Measurements from ENCODE around the gene RALGPS1.

The RALGPS1 gene

DNA sequence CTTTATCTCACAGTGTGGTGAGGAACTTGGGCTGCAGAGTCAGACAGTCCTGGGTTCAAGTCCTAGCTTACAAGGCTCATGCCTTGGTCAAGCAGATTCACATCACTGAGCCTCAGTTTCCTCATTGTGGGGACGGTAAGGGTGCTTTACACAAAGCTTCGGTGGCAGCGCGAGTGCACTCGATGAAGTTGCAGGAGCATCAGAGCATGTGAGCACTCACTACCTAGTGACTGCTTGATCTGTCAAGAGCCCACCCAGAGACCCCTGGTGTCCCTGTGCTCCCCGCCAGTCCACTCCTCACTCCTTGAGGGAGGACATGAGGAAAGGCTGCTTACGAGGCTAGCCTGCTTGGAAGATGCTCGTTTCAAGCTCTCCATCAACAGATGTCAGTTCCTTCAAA is 293.8 kb downstream of the RALGPS1 start:
- H3K9me3 ChIP-seq (ENCODE audit: control insufficient read depth in 2 of 2, low read length in 2 of 2): no peaks in the 10 kb centered on the region
- H3K9ac ChIP-seq (ENCODE audit: low read depth in 1 of 2, low read length in 2 of 2): no peak overlapping the region
- no peak overlapping the region for H3K4me3 ChIP-seq (ENCODE audit: low read length in 2 of 2)
- H3K4me1 ChIP-seq (ENCODE audit: control insufficient read depth in 2 of 2, insufficient read depth in 2 of 2, low read length in 2 of 2): no peaks in the 10 kb centered on the region
- H3K36me3 ChIP-seq (ENCODE audit: control insufficient read depth in 2 of 2, insufficient read depth in 2 of 2, low read length in 2 of 2): no peaks in the 10 kb centered on the region
- no peak overlapping the region for H3K27ac ChIP-seq (ENCODE audit: low read depth in 2 of 2, low read length in 2 of 2)
- no peaks in the 10 kb centered on the region for H3K27me3 ChIP-seq (ENCODE audit: control insufficient read depth in 2 of 2, insufficient read depth in 2 of 2, low read length in 2 of 2)

DNA sequence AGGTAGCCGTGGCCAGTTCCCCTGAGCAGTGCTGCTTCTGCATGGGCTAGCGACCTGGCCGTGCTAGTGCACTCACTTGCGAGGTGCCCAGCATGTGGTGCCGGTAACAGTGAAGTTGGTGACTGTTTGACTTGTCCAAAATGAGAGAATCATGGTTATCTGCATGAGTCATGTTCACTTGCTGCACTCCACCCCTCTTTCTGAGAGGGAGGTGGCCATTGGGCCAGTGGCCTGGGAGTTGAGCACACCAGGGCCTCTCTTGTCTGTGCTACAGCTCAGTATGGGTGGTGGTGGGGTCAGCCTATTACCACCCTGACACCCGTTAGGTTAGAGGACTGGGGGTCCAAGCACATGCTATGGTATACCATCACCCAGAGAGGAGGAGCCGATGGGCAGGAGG is 294.6 kb downstream of the RALGPS1 start:
- no peaks in the 10 kb centered on the region for H3K9me3 ChIP-seq (ENCODE audit: control insufficient read depth in 2 of 2, low read length in 2 of 2)
- no peak overlapping the region for H3K4me3 ChIP-seq (ENCODE audit: low read length in 2 of 2)
- no peak overlapping the region for H3K27ac ChIP-seq (ENCODE audit: low read depth in 2 of 2, low read length in 2 of 2)
- H3K4me1 ChIP-seq (ENCODE audit: control insufficient read depth in 2 of 2, insufficient read depth in 2 of 2, low read length in 2 of 2): no peaks in the 10 kb centered on the region
- H3K9ac ChIP-seq (ENCODE audit: low read depth in 1 of 2, low read length in 2 of 2): no peak overlapping the region
- no peaks in the 10 kb centered on the region for H3K27me3 ChIP-seq (ENCODE audit: control insufficient read depth in 2 of 2, insufficient read depth in 2 of 2, low read length in 2 of 2)
- H3K36me3 ChIP-seq (ENCODE audit: control insufficient read depth in 2 of 2, insufficient read depth in 2 of 2, low read length in 2 of 2): no peaks in the 10 kb centered on the region

DNA sequence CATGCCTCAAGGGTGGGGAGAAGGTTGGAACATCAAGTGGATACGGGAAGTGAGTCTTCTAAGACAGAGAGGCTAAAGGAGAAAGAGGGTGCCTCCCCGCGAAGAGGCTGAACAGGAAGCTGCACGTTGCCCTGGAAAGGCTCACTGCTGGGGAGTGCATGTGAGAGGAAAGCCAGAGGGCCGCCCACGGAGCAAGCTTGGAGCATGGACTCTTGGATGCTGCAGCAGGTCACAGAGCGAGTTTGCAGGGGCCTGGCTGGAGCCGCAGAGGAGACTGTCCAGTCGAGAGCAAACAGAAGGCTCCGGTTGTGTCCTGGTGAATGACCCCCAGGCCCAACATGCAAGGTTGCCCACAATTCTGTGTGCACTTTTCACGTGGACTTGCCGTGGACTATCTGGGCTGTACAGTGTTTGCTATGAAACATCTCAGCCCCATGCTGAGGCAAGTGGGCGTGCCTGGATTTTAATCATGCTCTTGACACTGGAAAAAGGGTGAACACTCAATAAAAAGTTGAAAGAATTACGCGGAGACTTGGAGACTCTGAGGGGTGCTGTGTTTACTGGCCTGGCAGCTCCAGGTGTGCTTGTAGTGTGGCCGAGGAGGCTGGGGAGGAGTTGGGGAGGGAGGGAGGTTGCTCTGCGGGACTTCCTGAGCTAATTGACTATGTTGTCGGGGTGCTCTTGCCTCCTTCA is 295.5 kb downstream of the RALGPS1 start:
- Histone ChIP-seq H3K4me1 (ENCODE audit: control insufficient read depth in 2 of 2, insufficient read depth in 2 of 2, low read length in 2 of 2) (no peaks in the 10 kb centered on the region), H3K9me3 (ENCODE audit: control insufficient read depth in 2 of 2, low read length in 2 of 2) (no peaks in the 10 kb centered on the region), H3K9ac (ENCODE audit: low read depth in 1 of 2, low read length in 2 of 2) (no peak overlapping the region), H3K27me3 (ENCODE audit: control insufficient read depth in 2 of 2, insufficient read depth in 2 of 2, low read length in 2 of 2) (no peaks in the 10 kb centered on the region), H3K36me3 (ENCODE audit: control insufficient read depth in 2 of 2, insufficient read depth in 2 of 2, low read length in 2 of 2) (no peaks in the 10 kb centered on the region), H3K27ac (ENCODE audit: low read depth in 2 of 2, low read length in 2 of 2) (no peak overlapping the region), H3K4me3 (ENCODE audit: low read length in 2 of 2) (no peak overlapping the region)

DNA sequence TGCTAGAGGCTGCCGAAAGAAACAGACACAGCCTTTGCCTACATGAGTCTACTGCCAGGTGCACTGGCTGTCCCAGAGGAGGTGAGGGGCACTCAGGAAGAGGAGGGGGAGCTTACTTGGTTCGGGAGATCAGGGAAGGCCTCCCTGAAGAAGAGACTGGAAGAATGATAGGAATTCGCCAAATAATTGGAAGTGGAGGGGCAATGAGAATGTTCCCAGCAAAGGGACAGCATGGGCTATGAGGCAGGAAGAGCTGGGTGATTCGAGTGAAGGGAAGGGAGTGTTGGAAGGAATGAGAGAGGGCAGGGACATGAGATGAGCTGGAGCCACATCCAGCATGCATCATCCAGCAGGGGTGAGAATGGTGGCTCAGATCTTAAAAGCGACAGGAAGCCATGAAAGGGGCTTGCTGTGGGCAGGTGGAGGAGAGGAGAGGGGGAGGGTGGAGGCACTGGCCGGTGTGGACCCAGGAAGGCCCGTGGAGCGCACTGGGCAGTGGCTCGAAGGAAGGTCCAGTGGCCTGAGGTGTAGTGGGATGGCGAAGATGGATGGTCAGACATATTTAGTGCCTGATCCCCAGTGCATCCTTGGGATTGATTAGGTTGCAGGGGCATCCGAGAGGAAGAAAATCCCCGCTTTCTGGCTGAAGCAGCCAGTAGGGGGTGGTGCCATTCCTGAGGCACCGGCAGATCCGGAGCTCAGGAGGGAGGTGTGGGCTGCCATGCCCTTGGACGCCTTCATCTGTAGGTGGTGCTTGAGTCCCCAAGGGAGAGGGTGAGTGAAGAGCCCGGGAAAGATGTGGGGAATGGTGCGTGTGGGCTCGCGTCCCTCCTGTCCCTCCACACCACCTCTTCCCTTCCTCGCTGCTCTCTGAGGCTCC is 296.5 kb downstream of the RALGPS1 start:
- H3K9me3 ChIP-seq (ENCODE audit: control insufficient read depth in 2 of 2, low read length in 2 of 2): no peaks in the 10 kb centered on the region
- H3K27me3 ChIP-seq (ENCODE audit: control insufficient read depth in 2 of 2, insufficient read depth in 2 of 2, low read length in 2 of 2): no peaks in the 10 kb centered on the region
- H3K9ac ChIP-seq (ENCODE audit: low read depth in 1 of 2, low read length in 2 of 2): no peak overlapping the region
- H3K27ac ChIP-seq (ENCODE audit: low read depth in 2 of 2, low read length in 2 of 2): no peak overlapping the region
- H3K36me3 ChIP-seq (ENCODE audit: control insufficient read depth in 2 of 2, insufficient read depth in 2 of 2, low read length in 2 of 2): no peaks in the 10 kb centered on the region
- no peaks in the 10 kb centered on the region for H3K4me1 ChIP-seq (ENCODE audit: control insufficient read depth in 2 of 2, insufficient read depth in 2 of 2, low read length in 2 of 2)
- H3K4me3 ChIP-seq (ENCODE audit: low read length in 2 of 2): no peak overlapping the region

DNA sequence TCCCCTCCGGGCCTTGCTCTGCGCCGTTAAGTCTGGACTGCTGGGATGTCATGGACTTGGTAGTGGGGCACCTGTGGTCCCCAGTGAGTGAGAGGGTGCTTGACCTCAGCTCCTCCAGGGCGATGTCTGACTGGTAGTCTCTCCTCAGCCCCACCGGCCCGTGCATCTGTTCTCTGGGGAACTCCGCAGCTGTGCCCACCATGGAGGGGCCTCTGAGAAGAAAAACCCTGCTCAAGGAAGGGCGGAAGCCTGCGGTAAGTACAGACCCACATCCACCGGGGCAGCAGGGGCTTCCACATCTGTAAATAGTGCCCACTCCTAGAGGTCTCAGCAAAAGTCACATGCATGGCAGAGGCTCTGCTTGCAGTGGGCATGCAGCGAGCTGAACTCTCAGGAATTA is 297.4 kb downstream of the RALGPS1 start:
- Histone ChIP-seq H3K4me3 (ENCODE audit: low read length in 2 of 2) (no peak overlapping the region), H3K27ac (ENCODE audit: low read depth in 2 of 2, low read length in 2 of 2) (no peak overlapping the region), H3K9me3 (ENCODE audit: control insufficient read depth in 2 of 2, low read length in 2 of 2) (no peaks in the 10 kb centered on the region), H3K4me1 (ENCODE audit: control insufficient read depth in 2 of 2, insufficient read depth in 2 of 2, low read length in 2 of 2) (no peaks in the 10 kb centered on the region), H3K9ac (ENCODE audit: low read depth in 1 of 2, low read length in 2 of 2) (no peak overlapping the region), H3K27me3 (ENCODE audit: control insufficient read depth in 2 of 2, insufficient read depth in 2 of 2, low read length in 2 of 2) (no peaks in the 10 kb centered on the region), H3K36me3 (ENCODE audit: control insufficient read depth in 2 of 2, insufficient read depth in 2 of 2, low read length in 2 of 2) (no peaks in the 10 kb centered on the region)

DNA sequence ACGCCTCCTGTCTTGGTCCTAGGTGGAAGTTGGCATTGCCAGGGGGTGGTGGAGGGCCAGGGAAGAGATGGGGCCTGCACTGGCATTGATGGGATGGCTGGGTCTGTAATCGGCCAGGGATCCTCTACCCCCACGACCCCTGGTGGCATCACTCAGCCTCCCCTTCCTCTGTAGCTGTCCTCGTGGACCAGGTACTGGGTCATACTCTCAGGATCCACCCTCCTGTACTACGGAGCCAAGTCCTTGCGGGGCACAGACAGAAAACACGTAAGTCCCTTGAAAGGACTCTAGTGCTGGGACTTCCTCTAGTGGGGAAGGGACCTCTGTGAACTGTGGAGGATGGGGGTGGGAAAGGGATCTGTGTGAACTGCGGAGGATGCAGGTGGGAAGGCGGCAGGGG is 297.9 kb downstream of the RALGPS1 start:
- no peak overlapping the region for H3K27ac ChIP-seq (ENCODE audit: low read depth in 2 of 2, low read length in 2 of 2)
- H3K4me1 ChIP-seq (ENCODE audit: control insufficient read depth in 2 of 2, insufficient read depth in 2 of 2, low read length in 2 of 2): no peaks in the 10 kb centered on the region
- H3K9ac ChIP-seq (ENCODE audit: low read depth in 1 of 2, low read length in 2 of 2): no peak overlapping the region
- no peaks in the 10 kb centered on the region for H3K9me3 ChIP-seq (ENCODE audit: control insufficient read depth in 2 of 2, low read length in 2 of 2)
- H3K4me3 ChIP-seq (ENCODE audit: low read length in 2 of 2): no peak overlapping the region
- no peaks in the 10 kb centered on the region for H3K36me3 ChIP-seq (ENCODE audit: control insufficient read depth in 2 of 2, insufficient read depth in 2 of 2, low read length in 2 of 2)
- H3K27me3 ChIP-seq (ENCODE audit: control insufficient read depth in 2 of 2, insufficient read depth in 2 of 2, low read length in 2 of 2): no peaks in the 10 kb centered on the region

DNA sequence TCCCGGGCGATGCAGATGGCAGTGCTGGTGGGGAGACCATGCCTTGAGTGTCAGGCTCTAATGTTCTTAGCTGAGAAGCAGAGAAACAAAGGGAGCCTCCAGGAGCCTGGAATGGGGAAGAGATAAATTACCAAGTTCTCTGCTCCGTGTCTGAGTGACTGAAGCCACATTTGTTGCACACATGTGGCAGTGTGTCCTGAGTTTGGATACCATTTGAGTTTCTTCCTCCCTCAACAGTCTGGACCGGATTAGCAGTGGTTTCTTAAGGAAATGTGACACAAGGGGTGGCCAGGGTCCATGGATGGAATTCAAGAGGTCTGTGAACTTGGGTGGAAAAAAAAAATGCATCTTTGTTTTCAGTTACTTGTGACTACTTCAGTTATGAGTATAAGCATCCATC is 299.3 kb downstream of the RALGPS1 start:
- Histone ChIP-seq H3K4me1 (ENCODE audit: control insufficient read depth in 2 of 2, insufficient read depth in 2 of 2, low read length in 2 of 2) (no peaks in the 10 kb centered on the region), H3K36me3 (ENCODE audit: control insufficient read depth in 2 of 2, insufficient read depth in 2 of 2, low read length in 2 of 2) (no peaks in the 10 kb centered on the region), H3K9me3 (ENCODE audit: control insufficient read depth in 2 of 2, low read length in 2 of 2) (no peaks in the 10 kb centered on the region), H3K9ac (ENCODE audit: low read depth in 1 of 2, low read length in 2 of 2) (no peak overlapping the region), H3K27ac (ENCODE audit: low read depth in 2 of 2, low read length in 2 of 2) (no peak overlapping the region), H3K27me3 (ENCODE audit: control insufficient read depth in 2 of 2, insufficient read depth in 2 of 2, low read length in 2 of 2) (no peaks in the 10 kb centered on the region), H3K4me3 (ENCODE audit: low read length in 2 of 2) (no peak overlapping the region)

DNA sequence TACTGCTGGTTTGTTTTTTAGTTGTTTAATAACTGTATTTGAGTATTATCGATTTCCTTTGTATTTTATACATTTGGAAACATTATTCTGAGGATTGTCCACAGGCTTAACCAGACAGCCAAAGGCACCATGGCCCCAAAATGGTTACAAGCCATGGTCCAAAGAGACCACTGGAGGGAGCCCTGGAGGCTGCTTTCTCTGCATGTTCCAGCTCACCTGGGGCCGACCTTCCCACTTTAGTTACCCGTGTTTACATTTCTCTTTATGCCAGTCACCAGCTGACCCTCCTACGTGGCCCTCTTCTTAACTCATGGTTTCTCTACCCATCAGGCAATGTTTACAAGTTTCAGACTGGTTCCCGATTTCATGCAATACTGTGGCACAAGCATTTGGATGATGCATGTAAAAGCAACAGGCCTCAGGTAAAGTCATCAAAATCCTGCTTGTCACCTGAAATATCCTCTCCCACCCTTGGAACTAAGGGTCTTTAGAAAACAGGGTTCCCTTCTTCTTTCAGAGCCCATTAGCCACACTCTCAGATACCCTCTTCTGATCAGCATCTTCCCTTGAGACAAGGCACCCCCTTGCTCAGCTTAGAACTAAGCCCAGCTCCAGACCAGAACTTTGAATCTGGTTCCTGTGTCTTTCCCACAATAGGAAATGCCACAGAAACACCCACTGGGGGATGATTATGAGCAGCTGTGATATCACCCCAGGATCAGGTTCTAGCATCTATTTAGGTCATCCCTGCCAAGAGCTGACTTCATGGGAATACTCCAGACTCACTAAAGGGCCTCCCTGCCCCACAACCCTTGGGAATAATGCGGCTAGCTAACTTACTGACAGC is 300.1 kb downstream of the RALGPS1 start:
- Histone ChIP-seq H3K4me3 (ENCODE audit: low read length in 2 of 2) (no peak overlapping the region), H3K27ac (ENCODE audit: low read depth in 2 of 2, low read length in 2 of 2) (no peak overlapping the region), H3K9me3 (ENCODE audit: control insufficient read depth in 2 of 2, low read length in 2 of 2) (no peaks in the 10 kb centered on the region), H3K36me3 (ENCODE audit: control insufficient read depth in 2 of 2, insufficient read depth in 2 of 2, low read length in 2 of 2) (no peaks in the 10 kb centered on the region), H3K4me1 (ENCODE audit: control insufficient read depth in 2 of 2, insufficient read depth in 2 of 2, low read length in 2 of 2) (no peaks in the 10 kb centered on the region), H3K27me3 (ENCODE audit: control insufficient read depth in 2 of 2, insufficient read depth in 2 of 2, low read length in 2 of 2) (no peaks in the 10 kb centered on the region), H3K9ac (ENCODE audit: low read depth in 1 of 2, low read length in 2 of 2) (no peak overlapping the region)

DNA sequence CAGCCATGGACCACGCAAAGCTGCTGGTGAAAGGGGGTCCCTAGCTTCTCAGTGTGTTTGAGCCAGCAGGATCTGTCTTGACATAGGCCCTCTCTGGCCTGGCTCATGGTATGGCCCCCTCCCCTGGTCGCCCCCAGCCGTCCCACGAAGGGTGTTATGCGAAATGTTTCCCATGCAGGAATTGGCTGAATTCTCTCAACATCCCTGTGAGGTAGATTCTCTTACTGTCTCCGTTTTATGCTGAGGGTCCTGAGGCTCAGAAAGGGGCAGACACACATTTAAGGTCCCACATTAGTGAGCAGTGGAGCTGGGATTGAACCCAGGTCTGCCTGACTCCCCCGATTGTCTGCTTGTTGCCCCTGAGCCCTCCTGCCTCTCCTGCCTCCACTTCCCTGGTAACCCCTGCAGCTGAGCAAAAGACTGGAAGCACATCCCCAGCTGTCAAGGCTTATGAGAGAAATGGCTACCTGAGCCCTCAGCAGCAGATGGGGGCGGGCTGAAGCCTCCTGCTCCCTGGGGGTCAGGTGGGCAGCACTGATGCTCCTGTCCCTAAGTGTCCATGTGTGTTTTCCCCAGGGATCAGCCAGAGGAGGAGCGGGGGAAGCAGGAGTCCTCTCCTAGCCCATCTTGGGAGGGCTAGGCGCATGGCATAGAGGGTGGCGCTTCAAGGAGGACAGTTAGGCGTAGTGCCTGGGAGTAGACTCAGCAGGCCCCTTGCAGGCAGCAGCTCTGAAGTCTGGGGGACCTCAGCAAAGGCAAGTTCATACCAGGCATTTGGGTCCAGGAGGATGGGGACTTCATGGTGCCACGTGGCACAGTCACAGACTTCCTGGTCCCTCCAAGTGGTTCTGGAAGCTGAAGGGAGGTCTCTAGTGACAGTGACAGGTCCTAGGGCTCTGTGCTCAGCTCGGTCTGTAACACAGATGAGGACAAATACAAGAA is 301.0 kb downstream of the RALGPS1 start:
- Histone ChIP-seq H3K4me1 (ENCODE audit: control insufficient read depth in 2 of 2, insufficient read depth in 2 of 2, low read length in 2 of 2) (no peaks in the 10 kb centered on the region), H3K4me3 (ENCODE audit: low read length in 2 of 2) (no peak overlapping the region), H3K27ac (ENCODE audit: low read depth in 2 of 2, low read length in 2 of 2) (no peak overlapping the region), H3K9ac (ENCODE audit: low read depth in 1 of 2, low read length in 2 of 2) (no peak overlapping the region), H3K27me3 (ENCODE audit: control insufficient read depth in 2 of 2, insufficient read depth in 2 of 2, low read length in 2 of 2) (no peaks in the 10 kb centered on the region), H3K36me3 (ENCODE audit: control insufficient read depth in 2 of 2, insufficient read depth in 2 of 2, low read length in 2 of 2) (no peaks in the 10 kb centered on the region), H3K9me3 (ENCODE audit: control insufficient read depth in 2 of 2, low read length in 2 of 2) (no peaks in the 10 kb centered on the region)

All from mucosa of rectum (tissue), 2 donors.